GM12878 (cell line): ENCODE data around the gene SGMS1. TPM values are rescaled to one million over a fixed set of nuclear protein-coding genes. Genes with fewer than 3 reads are reported as not detected.
"Not testable (repeated sequence)": the region's sequence is repeated elsewhere in the genome, so short reads cannot be mapped to it uniquely, and the experiment has no call there.

Source experiments
- ATAC-seq: fragments of 200-7000 bp; cut with Tn5 transposase; 3 replicates; pipeline ENCODE4 v1.9.1; 2020; ENCODE audit warnings: mild to moderate bottlenecking, moderate library complexity
- BruUV-seq: library from RNA; stranded (reverse); fragments of 400-500 nt; replicated peaks from 2 replicates; lab custom pipeline; 2021; lab: Mats Ljungman, UMichigan
- CTCF ChIA-PET: fragments of 300-600 bp; sonication (Branson Sonifier 250); formaldehyde crosslinking; extraction: SDS; loops from one replicate; lab custom pipeline; 2021; ENCODE audit warnings: inconsistent platforms; lab: Yijun Ruan, JAX
- POLR2A ChIA-PET: fragments of 350-600 bp; formaldehyde crosslinking; extraction: SDS; loops from one replicate; lab custom pipeline; 2021; ENCODE audit warnings: inconsistent platforms; lab: Charles Lee
- RAD21 ChIA-PET: fragments of 300-600 bp; sonication (Branson Sonifier 250); formaldehyde crosslinking; loops from one replicate; lab custom pipeline; 2023; ENCODE audit warnings: antibody characterized with exemption; ENCODE audit not compliant: unreplicated experiment; lab: Charles Lee
- SMC1A ChIA-PET: fragments of 300-600 bp; sonication (Branson Sonifier 250); formaldehyde crosslinking; loops from one replicate; lab custom pipeline; 2023; ENCODE audit not compliant: unreplicated experiment, uncharacterized antibody; lab: Charles Lee
- DNase-seq: peaks from one replicate; pipeline ENCODE4 v3.0.0-alpha.2; 2011; ENCODE audit warnings: low read depth, low spot score
- FAIRE-seq: peaks from 3 replicates; lab custom pipeline; 2011; peaks lifted over from hg19 to GRCh38; lab: Jason Lieb, UNC
- H2AFZ ChIP-seq: 2 replicates; pipeline ENCODE4 v1.6.0; 2011; ENCODE audit warnings: low read depth, low read length, control low read depth; ENCODE audit not compliant: control insufficient read depth
- H3K27ac ChIP-seq: 2 replicates; pipeline ENCODE4 v1.5.1; 2011; ENCODE audit warnings: control low read depth; ENCODE audit not compliant: control insufficient read depth, insufficient read depth
- H3K27me3 ChIP-seq, 2 experiments: replicated peaks in 1 of 2; 2 replicates each; pipeline versions ENCODE4 v1.6.0 to v1.6.1; 2011; ENCODE audit warnings: low read length in 1 of 2; ENCODE audit not compliant: control insufficient read depth in 2 of 2, insufficient read depth in 2 of 2
- H3K36me3 ChIP-seq, 2 experiments: 2 replicates each; pipeline ENCODE4 v1.5.1; 2011; ENCODE audit warnings: low read length in 1 of 2; ENCODE audit not compliant: control insufficient read depth in 2 of 2, insufficient read depth in 2 of 2
- H3K4me1 ChIP-seq: 2 replicates; pipeline ENCODE4 v1.6.1; 2011; ENCODE audit warnings: mild to moderate bottlenecking, low read length, moderate library complexity, mixed read lengths; ENCODE audit not compliant: control insufficient read depth, insufficient read depth
- H3K4me2 ChIP-seq: 2 replicates; pipeline ENCODE4 v1.6.0; 2011; ENCODE audit warnings: control low read depth; ENCODE audit not compliant: control insufficient read depth, insufficient read depth
- H3K4me3 ChIP-seq: fragments of 200-600 bp; sonication (generic); 2 replicates; pipeline ENCODE4 v1.5.1; 2016
- H3K79me2 ChIP-seq: 2 replicates; pipeline ENCODE4 v1.6.0; 2011; ENCODE audit warnings: low read length; ENCODE audit not compliant: control insufficient read depth, insufficient read depth
- H3K9ac ChIP-seq: 2 replicates; pipeline ENCODE4 v1.8.0; 2011; ENCODE audit warnings: low read length, control low read depth, mixed read lengths; ENCODE audit not compliant: control insufficient read depth, insufficient read depth
- H3K9me3 ChIP-seq: replicated peaks from 3 replicates; pipeline ENCODE4 v1.5.1; 2011; ENCODE audit warnings: mild to moderate bottlenecking, low read length; ENCODE audit not compliant: control insufficient read depth, insufficient read depth
- H4K20me1 ChIP-seq: 2 replicates; pipeline ENCODE4 v1.6.0; 2011; ENCODE audit not compliant: control insufficient read depth, insufficient read depth
- IKZF2 ChIP-seq, 2 experiments: fragments of 450-650 bp; IDR thresholded peaks; 2 replicates each; pipeline ENCODE4 v1.6.1; 2017; ENCODE audit warnings: mild to moderate bottlenecking in 2 of 2, moderate library complexity in 2 of 2
- NFYA ChIP-seq: IDR thresholded peaks from 2 replicates; pipeline ENCODE4 v1.6.1; 2011; ENCODE audit warnings: low read depth, mild to moderate bottlenecking, low read length, improper control_type of control experiment, borderline replicate concordance
- WGBS: methylation state at CpG from one replicate; pipeline ENCODE4 v1.1.6; 2016; ENCODE audit warnings: low lambda C conversion rate; ENCODE audit not compliant: insufficient replicate concordance, insufficient coverage; ENCODE audit errors: missing lambda C conversion rate; 5-methylcytosine and 5-hydroxymethylcytosine counted together
- in situ Hi-C: fragments of 300-500 bp; cut with MboI; formaldehyde crosslinking; loops from 9 replicates; pipeline ENCODE4 v1.14.3; 2018; ENCODE audit warnings: mixed read lengths
- intact Hi-C: fragments of 100-400 bp; cut with micrococcal nuclease; formaldehyde crosslinking; loops from one replicate; pipeline ENCODE4 v1.14.2; 2022; ENCODE audit not compliant: unreplicated experiment
- polyA plus RNA-seq, 11 experiments: library from polyadenylated mRNA; depleted of rRNA in 4 of 11; unstranded in 6 of 11; stranded (reverse) in 5 of 11; fragments of >200 nt; fragmentation: Nextera tagmentation in 4 of 11; fragmentation: Illumina TruSeq in 1 of 11; extraction: Ambion mirVana in 4 of 11; extraction: Trizol in 1 of 11; gene quantifications; 1 replicate in 1 of 11; 2 replicates in 10 of 11; pipeline versions ENCODE4 v1.2.1 to v1.2.3, GENCODE V29; 2011 to 2016; ENCODE audit warnings: inconsistent platforms in 2 of 11, missing spikeins in 2 of 11, low read depth in 1 of 11
- total RNA-seq, 4 experiments: library from RNA; depleted of rRNA in 3 of 4; stranded (reverse); fragments of >200 nt in 3 of 4; fragmentation: Illumina TruSeq in 1 of 4; extraction: Trizol in 1 of 4; gene quantifications; 2 replicates each; pipeline versions ENCODE4 v1.2.1 to v1.2.3, GENCODE V29; 2013 to 2021

The SGMS1 gene
- total and polyA plus RNA-seq, 10 of the 15 experiments (the other 5 are each of a cell fraction or from before 2014, with no cell fraction given) = 1.4 to 14.5 (median 4.9) TPM

- TF ChIP-seq NFYA = no peak
Observed at GRCh38 chr10:50367732-50368131, 256.0 kb downstream of the SGMS1 start (continued).

GRCh38 chr10:50366421-50366820, 257.3 kb downstream of the SGMS1 start:
- ChIA-PET CTCF (interaction anchor here (1.0 to 3.1 kb wide), 4 partner anchors 17 to 53 kb away, joined by 5 to 27 read pairs (median 16); no protein-coding TSS in a partner anchor), RAD21 (interaction anchor here (0.8 to 2.9 kb wide), 3 partner anchors 44 to 141 kb away, joined by 3 to 14 read pairs (median 11); no protein-coding TSS in a partner anchor), SMC1A (interaction anchor here (0.9 to 3.2 kb wide), 6 partner anchors 7 to 73 kb away, joined by 3 to 23 read pairs (median 9); no protein-coding TSS in a partner anchor)
- H3K9me3 ChIP-seq, H3K36me3 ChIP-seq, H3K4me2 ChIP-seq, intact Hi-C loops, H3K27me3 ChIP-seq, H3K9ac ChIP-seq, H4K20me1 ChIP-seq, FAIRE-seq, ATAC-seq, POLR2A ChIA-PET, DNase-seq, H3K4me3 ChIP-seq, in situ Hi-C loops, H3K27ac ChIP-seq, BruUV-seq, H2AFZ ChIP-seq: not testable (repeated sequence)
- WGBS = 95% methylated on average over 3 of the region's 4 CpGs
- H3K4me1 ChIP-seq = peaks cover 25% of the 10 kb centered on the region
- peaks cover 53% of the 10 kb centered on the region for H3K79me2 ChIP-seq

GRCh38 chr10:50364730-50365129, 259.0 kb downstream of the SGMS1 start:
- FAIRE-seq, H3K4me3 ChIP-seq, BruUV-seq, H3K9me3 ChIP-seq, H4K20me1 ChIP-seq, H3K27me3 ChIP-seq, H2AFZ ChIP-seq, in situ Hi-C loops, DNase-seq, H3K9ac ChIP-seq, H3K36me3 ChIP-seq: not testable (repeated sequence)
- intact Hi-C loops = loop anchor here (5.0 kb wide), 2 partner anchors 53 to 258 kb away; partner anchors contain the start of gene SGMS1
- RAD21 ChIA-PET = interaction anchor here (0.6 to 2.8 kb wide), 7 partner anchors 10 to 73 kb away, joined by 3 to 9 read pairs (median 6); no protein-coding TSS in a partner anchor
- SMC1A ChIA-PET = interaction anchor here (1.3 to 4.0 kb wide), 8 partner anchors 9 to 257 kb away, joined by 3 to 27 read pairs (median 6); no protein-coding TSS in a partner anchor
- Histone ChIP-seq H3K79me2 (peaks cover 56% of the 10 kb centered on the region), H3K27ac (peak overlapping the region; percentile 35), H3K4me1 (peaks cover 25% of the 10 kb centered on the region), H3K4me2 (peak overlapping the region; percentile 57)
- 0 out of 4 replicates have a peak, but pooled peaks of 1 of the 2 experiments have one; percentile 24 for TF ChIP-seq IKZF2 (IDR thresholded peaks at IDR 0.05)
- POLR2A ChIA-PET = interaction anchor here (0.6 to 1.1 kb wide), 2 partner anchors 21 to 22 kb away, joined by 3 read pairs; no protein-coding TSS in a partner anchor
- ATAC-seq = peak; percentile 19; the same call in 2 of the 3 replicates
- 34% methylated on average over 3 of the region's 3 CpGs for WGBS
- CTCF ChIA-PET = interaction anchor here (1.2 to 1.6 kb wide), 2 partner anchors 13 to 85 kb away, joined by 3 read pairs; no protein-coding TSS in a partner anchor
